HepG2 (cell line): ENCODE measurements around the gene GNAI2. TPM values are rescaled to one million over a fixed set of nuclear protein-coding genes. Genes with fewer than 3 reads are reported as not detected.
A peak's percentile ranks its signal among the peaks of the same experiment; 100 is the strongest.

Experiments
- FOSL2 ChIP-seq: sonication (generic); formaldehyde crosslinking; IDR thresholded peaks from 2 replicates; pipeline ENCODE4 v1.4.0; 2020; ENCODE audit warnings: missing genetic modification reagents
- FOXA1 ChIP-seq, 2 experiments: fragments of 450-650 bp in 1 of 2; sonication (generic) in 1 of 2; formaldehyde crosslinking in 1 of 2; IDR thresholded peaks; 2 replicates each; pipeline versions ENCODE4 v1.4.0 to v1.6.1; 2016 to 2020; ENCODE audit warnings: missing genetic modification reagents in 1 of 2
- SMAD9 ChIP-seq: sonication (generic); formaldehyde crosslinking; IDR thresholded peaks from 2 replicates; pipeline ENCODE4 v1.5.1; 2020; ENCODE audit warnings: mild to moderate bottlenecking, missing genetic modification reagents
- ZNF160 ChIP-seq: sonication (generic); formaldehyde crosslinking; IDR thresholded peaks from 2 replicates; pipeline ENCODE4 v1.8.0; 2022; ENCODE audit warnings: mild to moderate bottlenecking, inconsistent platforms, missing genetic modification reagents
- ZNF546 ChIP-seq: sonication (generic); formaldehyde crosslinking; conservative IDR thresholded peaks from 2 replicates; pipeline ENCODE4 v1.8.1; 2023; ENCODE audit warnings: mild to moderate bottlenecking, missing genetic modification reagents
- ZNF580 ChIP-seq: IDR thresholded peaks from 2 replicates; pipeline ENCODE4 v1.6.1; 2016; ENCODE audit warnings: low read depth, borderline replicate concordance
- ZNF816 ChIP-seq: sonication (generic); formaldehyde crosslinking; IDR thresholded peaks from 2 replicates; pipeline ENCODE4 v1.8.0; 2022; ENCODE audit warnings: missing genetic modification reagents, mild to moderate bottlenecking, borderline replicate concordance
- ZSCAN25 ChIP-seq: sonication (generic); formaldehyde crosslinking; IDR thresholded peaks from 2 replicates; pipeline ENCODE4 v1.8.0; 2022; ENCODE audit warnings: mild to moderate bottlenecking, missing genetic modification reagents
- ZZZ3 ChIP-seq: sonication (generic); formaldehyde crosslinking; IDR thresholded peaks from 2 replicates; pipeline ENCODE4 v1.4.0; 2020; ENCODE audit warnings: missing genetic modification reagents, mild to moderate bottlenecking, borderline replicate concordance
- polyA plus RNA-seq, 8 experiments: library from polyadenylated mRNA; depleted of rRNA in 3 of 8; stranded (reverse) in 7 of 8; unstranded in 1 of 8; fragments of >200 nt; fragmentation: Illumina TruSeq in 4 of 8; extraction: Trizol in 4 of 8; gene quantifications; 2 replicates each; pipeline versions ENCODE4 v1.2.1 to v1.2.3, GENCODE V29; 2011 to 2016; ENCODE audit warnings: low read depth in 4 of 8, missing spikeins in 1 of 8, mixed read lengths in 1 of 8; ENCODE audit not compliant: insufficient read depth in 1 of 8
- total RNA-seq, 5 experiments: library from RNA; depleted of rRNA; stranded (reverse); fragments of >200 nt; fragmentation: Illumina TruSeq; extraction: Trizol; gene quantifications; 2 replicates each; pipeline ENCODE4 v1.2.3, GENCODE V29; 2016; ENCODE audit warnings: low read depth in 1 of 5
- TF ChIP-seq, protein P1 (sequence below): sonication (generic); formaldehyde crosslinking; IDR thresholded peaks from 2 replicates; pipeline ENCODE4 v1.5.0; 2020; ENCODE audit warnings: missing genetic modification reagents
- TF ChIP-seq, protein P2 (sequence below): sonication (generic); formaldehyde crosslinking; IDR thresholded peaks from 2 replicates; pipeline ENCODE4 v1.5.1; 2020; ENCODE audit warnings: mild to moderate bottlenecking, missing genetic modification reagents, moderate library complexity
- TF ChIP-seq, protein P3 (sequence below): sonication (generic); formaldehyde crosslinking; IDR thresholded peaks from 2 replicates; pipeline ENCODE4 v1.8.1; 2022; ENCODE audit warnings: low read depth, mild to moderate bottlenecking, missing genetic modification reagents
- TF ChIP-seq, protein P4 (sequence below): sonication (generic); formaldehyde crosslinking; IDR thresholded peaks from 2 replicates; pipeline ENCODE4 v1.4.0; 2020; ENCODE audit warnings: missing genetic modification reagents
- TF ChIP-seq, protein P5 (sequence below): sonication (generic); formaldehyde crosslinking; IDR thresholded peaks from 2 replicates; pipeline ENCODE4 v1.5.1; 2020; ENCODE audit warnings: mild to moderate bottlenecking, missing genetic modification reagents, borderline replicate concordance

GNAI2 gene
- total and polyA plus RNA-seq, 2 of the 13 experiments (the other 11 are each of a cell fraction or from before 2014, with no cell fraction given): 51.1 to 66.2 TPM

GRCh38 chr3:50208677-50209344, 27.2 kb upstream of the GNAI2 start (continued):
- TF ChIP-seq, protein P1, sequence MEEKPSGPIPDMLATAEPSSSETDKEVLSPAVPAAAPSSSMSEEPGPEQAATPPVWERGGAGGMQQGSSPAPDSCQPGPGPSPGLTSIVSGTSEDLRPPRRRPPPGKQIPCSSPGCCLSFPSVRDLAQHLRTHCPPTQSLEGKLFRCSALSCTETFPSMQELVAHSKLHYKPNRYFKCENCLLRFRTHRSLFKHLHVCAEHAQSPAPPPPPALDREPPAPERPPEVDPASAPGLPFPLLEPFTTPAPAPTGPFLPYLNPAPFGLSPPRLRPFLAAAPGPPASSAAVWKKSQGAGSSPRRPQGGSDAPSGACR (CRISPR knock-in tag): peak; percentile 80; the same call in 1 of the 2 replicates
- TF ChIP-seq ZNF546 (no peak), ZZZ3 (0 out of 2 replicates have a peak, but pooled peaks have one; percentile 36), FOXA1 (IDR thresholded peaks at IDR 0.05) (no peak), FOXA1 (CRISPR knock-in tag; IDR thresholded peaks at IDR 0.05) (peak; percentile 61; the same call in 1 of the 2 replicates), ZNF816 (CRISPR knock-in tag) (no peak), ZSCAN25 (peak; percentile 82; the same call in 1 of the 2 replicates), FOSL2 (CRISPR knock-in tag) (peak; percentile 71), ZNF160 (0 out of 2 replicates have a peak, but pooled peaks have one; percentile 25), ZNF580 (CRISPR knock-in tag) (no peak), SMAD9 (CRISPR knock-in tag) (no peak)
- TF ChIP-seq, protein P2, sequence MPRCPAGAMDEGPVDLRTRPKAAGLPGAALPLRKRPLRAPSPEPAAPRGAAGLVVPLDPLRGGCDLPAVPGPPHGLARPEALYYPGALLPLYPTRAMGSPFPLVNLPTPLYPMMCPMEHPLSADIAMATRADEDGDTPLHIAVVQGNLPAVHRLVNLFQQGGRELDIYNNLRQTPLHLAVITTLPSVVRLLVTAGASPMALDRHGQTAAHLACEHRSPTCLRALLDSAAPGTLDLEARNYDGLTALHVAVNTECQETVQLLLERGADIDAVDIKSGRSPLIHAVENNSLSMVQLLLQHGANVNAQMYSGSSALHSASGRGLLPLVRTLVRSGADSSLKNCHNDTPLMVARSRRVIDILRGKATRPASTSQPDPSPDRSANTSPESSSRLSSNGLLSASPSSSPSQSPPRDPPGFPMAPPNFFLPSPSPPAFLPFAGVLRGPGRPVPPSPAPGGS (CRISPR knock-in tag): peak; percentile 68; the same call in 1 of the 2 replicates
- TF ChIP-seq, protein P3, sequence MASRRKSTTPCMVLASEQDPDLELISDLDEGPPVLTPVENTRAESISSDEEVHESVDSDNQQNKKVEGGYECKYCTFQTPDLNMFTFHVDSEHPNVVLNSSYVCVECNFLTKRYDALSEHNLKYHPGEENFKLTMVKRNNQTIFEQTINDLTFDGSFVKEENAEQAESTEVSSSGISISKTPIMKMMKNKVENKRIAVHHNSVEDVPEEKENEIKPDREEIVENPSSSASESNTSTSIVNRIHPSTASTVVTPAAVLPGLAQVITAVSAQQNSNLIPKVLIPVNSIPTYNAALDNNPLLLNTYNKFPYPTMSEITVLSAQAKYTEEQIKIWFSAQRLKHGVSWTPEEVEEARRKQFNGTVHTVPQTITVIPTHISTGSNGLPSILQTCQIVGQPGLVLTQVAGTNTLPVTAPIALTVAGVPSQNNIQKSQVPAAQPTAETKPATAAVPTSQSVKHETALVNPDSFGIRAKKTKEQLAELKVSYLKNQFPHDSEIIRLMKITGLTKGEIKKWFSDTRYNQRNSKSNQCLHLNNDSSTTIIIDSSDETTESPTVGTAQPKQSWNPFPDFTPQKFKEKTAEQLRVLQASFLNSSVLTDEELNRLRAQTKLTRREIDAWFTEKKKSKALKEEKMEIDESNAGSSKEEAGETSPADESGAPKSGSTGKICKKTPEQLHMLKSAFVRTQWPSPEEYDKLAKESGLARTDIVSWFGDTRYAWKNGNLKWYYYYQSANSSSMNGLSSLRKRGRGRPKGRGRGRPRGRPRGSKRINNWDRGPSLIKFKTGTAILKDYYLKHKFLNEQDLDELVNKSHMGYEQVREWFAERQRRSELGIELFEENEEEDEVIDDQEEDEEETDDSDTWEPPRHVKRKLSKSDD (CRISPR knock-in tag): peak; percentile 89; the same call in 1 of the 2 replicates
- TF ChIP-seq, protein P4, sequence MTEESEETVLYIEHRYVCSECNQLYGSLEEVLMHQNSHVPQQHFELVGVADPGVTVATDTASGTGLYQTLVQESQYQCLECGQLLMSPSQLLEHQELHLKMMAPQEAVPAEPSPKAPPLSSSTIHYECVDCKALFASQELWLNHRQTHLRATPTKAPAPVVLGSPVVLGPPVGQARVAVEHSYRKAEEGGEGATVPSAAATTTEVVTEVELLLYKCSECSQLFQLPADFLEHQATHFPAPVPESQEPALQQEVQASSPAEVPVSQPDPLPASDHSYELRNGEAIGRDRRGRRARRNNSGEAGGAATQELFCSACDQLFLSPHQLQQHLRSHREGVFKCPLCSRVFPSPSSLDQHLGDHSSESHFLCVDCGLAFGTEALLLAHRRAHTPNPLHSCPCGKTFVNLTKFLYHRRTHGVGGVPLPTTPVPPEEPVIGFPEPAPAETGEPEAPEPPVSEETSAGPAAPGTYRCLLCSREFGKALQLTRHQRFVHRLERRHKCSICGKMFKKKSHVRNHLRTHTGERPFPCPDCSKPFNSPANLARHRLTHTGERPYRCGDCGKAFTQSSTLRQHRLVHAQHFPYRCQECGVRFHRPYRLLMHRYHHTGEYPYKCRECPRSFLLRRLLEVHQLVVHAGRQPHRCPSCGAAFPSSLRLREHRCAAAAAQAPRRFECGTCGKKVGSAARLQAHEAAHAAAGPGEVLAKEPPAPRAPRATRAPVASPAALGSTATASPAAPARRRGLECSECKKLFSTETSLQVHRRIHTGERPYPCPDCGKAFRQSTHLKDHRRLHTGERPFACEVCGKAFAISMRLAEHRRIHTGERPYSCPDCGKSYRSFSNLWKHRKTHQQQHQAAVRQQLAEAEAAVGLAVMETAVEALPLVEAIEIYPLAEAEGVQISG (CRISPR knock-in tag): peak; percentile 82
- TF ChIP-seq, protein P5, sequence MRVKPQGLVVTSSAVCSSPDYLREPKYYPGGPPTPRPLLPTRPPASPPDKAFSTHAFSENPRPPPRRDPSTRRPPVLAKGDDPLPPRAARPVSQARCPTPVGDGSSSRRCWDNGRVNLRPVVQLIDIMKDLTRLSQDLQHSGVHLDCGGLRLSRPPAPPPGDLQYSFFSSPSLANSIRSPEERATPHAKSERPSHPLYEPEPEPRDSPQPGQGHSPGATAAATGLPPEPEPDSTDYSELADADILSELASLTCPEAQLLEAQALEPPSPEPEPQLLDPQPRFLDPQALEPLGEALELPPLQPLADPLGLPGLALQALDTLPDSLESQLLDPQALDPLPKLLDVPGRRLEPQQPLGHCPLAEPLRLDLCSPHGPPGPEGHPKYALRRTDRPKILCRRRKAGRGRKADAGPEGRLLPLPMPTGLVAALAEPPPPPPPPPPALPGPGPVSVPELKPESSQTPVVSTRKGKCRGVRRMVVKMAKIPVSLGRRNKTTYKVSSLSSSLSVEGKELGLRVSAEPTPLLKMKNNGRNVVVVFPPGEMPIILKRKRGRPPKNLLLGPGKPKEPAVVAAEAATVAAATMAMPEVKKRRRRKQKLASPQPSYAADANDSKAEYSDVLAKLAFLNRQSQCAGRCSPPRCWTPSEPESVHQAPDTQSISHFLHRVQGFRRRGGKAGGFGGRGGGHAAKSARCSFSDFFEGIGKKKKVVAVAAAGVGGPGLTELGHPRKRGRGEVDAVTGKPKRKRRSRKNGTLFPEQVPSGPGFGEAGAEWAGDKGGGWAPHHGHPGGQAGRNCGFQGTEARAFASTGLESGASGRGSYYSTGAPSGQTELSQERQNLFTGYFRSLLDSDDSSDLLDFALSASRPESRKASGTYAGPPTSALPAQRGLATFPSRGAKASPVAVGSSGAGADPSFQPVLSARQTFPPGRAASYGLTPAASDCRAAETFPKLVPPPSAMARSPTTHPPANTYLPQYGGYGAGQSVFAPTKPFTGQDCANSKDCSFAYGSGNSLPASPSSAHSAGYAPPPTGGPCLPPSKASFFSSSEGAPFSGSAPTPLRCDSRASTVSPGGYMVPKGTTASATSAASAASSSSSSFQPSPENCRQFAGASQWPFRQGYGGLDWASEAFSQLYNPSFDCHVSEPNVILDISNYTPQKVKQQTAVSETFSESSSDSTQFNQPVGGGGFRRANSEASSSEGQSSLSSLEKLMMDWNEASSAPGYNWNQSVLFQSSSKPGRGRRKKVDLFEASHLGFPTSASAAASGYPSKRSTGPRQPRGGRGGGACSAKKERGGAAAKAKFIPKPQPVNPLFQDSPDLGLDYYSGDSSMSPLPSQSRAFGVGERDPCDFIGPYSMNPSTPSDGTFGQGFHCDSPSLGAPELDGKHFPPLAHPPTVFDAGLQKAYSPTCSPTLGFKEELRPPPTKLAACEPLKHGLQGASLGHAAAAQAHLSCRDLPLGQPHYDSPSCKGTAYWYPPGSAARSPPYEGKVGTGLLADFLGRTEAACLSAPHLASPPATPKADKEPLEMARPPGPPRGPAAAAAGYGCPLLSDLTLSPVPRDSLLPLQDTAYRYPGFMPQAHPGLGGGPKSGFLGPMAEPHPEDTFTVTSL (CRISPR knock-in tag): peak; percentile 69; the same call in 1 of the 2 replicates
